SK-MEL-5 (cell line): ENCODE data around the gene SPECC1L. TPM values are rescaled to one million over a fixed set of nuclear protein-coding genes. Genes with fewer than 3 reads are reported as not detected.
A peak's percentile ranks its signal among the peaks of the same experiment; 100 is the strongest.

Experiments
- DNase-seq: peaks from one replicate; pipeline ENCODE4 v3.0.0-alpha.2; 2016; ENCODE audit warnings: low read depth, low spot score
- in situ Hi-C: cut with HindIII; loops from 2 replicates; pipeline ENCODE4 v1.10.0; 2016; ENCODE audit warnings: low sequenced_read_pairs, high pct_unique_total_duplicates, low pct_unique_long_range_greater_than_20kb
- total RNA-seq: library from RNA; depleted of rRNA; stranded (reverse); fragments of >200 nt; shearing (Covaris generic); gene quantifications from 2 replicates; pipeline ENCODE4 v1.2.3, GENCODE V29; 2014

The SPECC1L gene
- total RNA-seq, 1 experiment from 2014 or later, result 38.0 TPM

DNA sequence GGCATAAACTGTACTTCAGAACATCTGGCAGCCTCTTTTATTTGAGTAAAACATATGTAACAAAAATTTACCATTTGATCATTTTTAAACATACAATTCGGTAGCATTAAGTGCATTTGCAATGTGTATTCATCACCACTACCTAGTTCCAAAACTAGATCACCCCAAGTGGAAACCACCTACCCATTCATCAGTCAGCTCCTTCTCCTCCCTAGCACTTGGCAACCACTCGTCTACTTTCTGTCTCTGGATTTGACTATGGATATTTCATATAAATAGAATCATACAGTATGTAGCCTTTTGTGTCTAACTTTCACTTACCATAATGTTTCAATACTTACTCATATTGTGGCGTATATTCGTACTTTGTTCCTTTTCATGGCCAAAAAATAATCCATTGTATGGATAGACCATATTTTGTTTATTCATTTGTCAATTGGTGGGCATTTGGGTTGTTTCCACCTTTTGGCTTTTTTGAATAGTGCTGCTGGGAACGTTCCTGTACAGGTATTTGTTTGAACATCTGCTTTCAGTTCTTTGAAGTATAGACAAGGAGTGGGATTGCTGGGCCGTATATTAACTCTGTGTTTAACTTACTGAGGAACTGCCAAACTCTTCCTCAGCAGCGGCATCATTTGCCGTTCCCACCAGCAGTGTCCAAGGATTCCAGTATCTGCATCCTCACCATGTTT is 129.5 kb downstream of the SPECC1L start:
- in situ Hi-C loops, result no loop called here
- DNase-seq, result no peak

DNA sequence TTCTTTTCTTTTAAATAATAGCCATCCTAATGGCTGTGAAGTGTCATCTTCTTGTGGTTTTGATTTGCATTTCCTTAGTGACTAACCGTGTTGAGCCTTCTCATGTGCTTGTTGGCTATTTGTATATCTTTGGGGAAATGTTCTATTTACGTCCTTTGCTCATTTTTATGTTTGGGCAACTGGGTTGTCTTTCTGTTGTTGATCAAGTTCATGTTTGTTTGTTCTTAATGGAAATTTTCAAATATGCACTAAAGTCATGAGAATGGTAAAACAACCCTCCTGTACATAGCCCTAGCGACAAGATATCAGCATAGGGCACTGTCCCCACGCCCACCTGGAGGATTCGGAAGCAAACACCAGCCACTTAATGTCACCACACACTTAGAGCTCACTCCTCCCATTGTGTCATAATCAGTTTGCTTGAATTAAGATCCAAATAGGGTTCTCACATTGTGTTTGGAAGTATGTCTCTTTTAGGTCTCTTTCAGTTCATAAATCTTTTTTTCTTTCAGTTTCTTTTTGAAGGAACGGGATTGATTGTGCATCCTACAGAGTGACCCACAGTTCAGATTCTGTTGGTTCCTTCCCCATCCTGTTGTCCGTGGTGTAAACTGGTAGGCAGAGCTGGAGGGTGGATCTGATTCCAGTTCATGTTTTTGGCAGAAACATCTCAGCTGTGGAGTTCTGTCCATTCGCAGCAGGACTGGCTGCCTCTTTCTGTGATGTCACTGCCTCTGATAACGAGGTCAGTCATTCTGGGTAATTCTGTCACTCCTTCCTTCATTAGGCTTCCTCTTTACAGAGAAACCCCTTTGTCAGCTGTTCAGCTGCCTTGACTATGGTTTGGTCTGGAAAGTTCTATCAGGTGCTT is 130.3 kb downstream of the SPECC1L start:
- DNase-seq, result no peak
- in situ Hi-C loops, result no loop called here

DNA sequence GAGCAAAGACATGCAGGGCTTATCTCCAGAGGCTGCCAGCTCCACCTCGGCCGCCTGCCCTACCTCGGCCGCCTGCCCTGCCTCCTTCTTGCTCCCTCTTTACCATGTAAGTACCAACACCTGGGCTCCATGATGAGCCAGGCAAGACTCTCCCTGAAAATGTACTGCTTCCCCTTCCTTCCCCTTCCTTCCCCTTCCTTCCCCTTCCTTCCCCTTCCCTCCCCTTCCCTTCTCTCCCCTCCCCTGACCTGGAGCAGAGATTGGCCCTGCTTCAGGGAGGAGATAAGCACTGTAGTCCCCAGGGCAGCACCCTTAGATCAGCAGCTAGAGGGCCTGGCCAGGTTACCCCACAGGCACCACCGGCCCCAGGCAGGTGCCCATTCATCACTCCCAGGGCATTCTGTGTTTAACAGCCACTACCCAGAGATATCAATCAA is 131.3 kb downstream of the SPECC1L start:
- in situ Hi-C loops, result no loop called here
- DNase-seq, result no peak

DNA sequence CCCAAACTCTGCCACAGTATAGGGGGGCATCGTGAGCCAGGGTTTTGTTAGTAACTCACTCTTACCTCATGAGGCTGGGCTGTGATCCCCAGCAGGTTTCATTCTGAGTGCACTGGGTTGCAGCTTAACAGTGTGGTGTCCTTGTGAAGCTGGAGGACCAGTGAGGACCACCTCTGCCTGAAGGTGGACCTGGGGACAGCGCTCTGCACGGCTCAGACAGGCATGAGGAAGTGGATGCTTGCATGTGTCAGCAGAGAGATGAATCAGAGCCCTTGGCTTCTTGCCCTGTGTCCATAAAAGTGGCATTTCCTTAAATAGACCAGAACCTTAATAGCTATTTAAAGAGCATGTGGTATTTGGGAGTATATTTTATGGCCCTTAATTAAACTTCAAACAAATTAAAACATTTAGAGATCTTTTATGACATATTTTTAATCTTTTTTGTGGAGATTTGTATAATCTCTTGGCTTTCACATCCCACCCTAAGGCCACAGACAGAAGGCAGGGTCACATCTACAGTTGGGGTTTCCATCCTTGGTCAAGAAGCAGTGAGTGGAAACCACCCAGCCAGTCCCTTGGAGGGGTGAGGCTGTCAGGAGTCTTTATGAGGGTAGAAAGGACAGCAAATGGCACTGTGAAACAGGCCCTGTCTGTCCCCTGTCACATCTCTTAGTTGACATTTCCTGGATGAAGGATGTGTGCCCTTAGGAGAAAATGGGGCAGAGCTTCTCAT is 132.0 kb downstream of the SPECC1L start:
- in situ Hi-C loops, result no loop called here
- DNase-seq, result peak; percentile 49

DNA sequence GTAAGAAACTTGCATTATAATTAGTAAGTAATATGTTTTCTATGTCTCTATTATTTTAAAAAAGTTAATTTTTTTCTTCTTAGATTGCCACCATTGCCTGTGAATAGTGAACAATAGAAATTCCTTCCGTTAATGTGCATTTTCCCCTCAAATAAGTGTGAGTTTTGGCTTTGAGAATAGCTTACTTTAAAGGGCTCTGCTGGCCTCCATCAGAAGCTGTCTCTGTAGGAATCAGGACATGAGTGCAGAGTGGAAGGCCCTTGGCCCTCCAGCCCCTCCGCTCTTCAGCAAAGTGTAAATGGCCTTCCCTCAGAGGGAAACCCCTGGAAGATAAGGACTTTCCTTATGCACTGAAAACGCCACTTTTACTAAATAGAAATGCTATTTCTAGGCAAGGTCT is 132.7 kb downstream of the SPECC1L start:
- no peak for DNase-seq
- in situ Hi-C loops, result no loop called here

DNA sequence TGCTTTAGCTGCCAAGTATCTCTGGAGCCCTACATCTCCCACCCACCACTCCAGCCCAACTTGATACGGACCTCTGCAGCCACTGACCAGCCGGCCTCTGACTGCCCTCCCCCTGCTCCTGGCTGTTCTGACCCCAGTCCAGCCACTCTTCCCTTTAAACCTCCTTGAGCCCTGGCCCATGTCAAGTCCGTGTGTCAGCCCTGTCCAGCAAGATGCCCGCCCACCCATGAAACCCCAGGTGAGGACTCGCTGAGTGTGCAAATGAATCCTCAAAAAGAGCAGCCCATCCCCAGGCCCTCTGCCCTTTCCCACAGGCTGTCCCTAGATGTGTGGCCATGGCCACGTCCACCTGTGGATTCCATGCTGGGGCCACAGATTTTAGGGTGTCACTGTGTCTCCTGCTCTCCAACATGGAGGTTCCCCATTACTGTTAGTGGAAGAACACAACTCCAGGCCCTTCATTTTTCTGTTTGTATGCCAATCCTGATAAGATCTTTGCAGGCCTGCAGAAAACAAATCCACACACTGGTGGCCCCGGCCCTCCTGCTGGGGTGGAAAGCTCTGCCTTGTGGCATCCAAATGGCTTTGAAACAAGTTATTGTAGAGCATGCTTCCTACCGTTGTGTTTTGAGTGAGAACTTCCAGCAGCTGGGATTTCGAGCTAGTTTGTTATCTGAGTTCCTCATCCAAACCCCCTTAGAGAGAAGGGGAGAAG is 134.1 kb downstream of the SPECC1L start:
- DNase-seq, result no peak
- in situ Hi-C loops, result no loop called here

DNA sequence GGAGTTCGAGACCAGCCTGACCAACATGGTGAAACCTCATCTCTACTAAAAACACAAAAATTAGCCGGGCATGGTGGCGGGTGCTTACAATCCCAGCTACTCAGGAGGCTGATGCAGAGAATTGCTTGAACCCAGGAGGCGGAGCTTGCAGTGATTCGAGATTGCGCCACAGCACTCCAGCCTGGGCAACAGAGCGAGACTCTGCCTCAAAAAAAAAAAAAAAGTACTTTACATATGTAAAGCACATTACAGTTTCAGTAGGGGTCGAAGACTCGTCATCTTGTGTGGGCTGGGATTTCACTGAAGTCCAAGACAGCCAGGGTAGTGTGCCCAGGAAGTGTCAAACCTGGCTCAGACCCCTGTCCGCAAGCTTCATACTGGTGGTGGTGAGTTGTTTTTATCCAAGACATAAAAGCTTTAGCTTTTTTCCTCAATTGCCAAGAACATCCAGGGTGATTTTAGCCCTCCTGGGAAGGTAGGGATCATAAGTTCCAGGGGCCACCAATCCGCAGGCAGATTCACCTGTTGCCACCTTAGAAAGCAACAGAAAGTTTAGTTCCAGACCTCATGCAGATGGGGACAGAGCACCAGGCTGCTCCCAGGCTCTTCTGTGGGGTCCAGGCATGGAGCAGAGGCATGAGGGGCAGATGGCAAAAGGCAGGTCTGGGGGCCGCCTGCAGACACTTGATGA is 135.1 kb downstream of the SPECC1L start:
- no peak for DNase-seq
- in situ Hi-C loops, result no loop called here

DNA sequence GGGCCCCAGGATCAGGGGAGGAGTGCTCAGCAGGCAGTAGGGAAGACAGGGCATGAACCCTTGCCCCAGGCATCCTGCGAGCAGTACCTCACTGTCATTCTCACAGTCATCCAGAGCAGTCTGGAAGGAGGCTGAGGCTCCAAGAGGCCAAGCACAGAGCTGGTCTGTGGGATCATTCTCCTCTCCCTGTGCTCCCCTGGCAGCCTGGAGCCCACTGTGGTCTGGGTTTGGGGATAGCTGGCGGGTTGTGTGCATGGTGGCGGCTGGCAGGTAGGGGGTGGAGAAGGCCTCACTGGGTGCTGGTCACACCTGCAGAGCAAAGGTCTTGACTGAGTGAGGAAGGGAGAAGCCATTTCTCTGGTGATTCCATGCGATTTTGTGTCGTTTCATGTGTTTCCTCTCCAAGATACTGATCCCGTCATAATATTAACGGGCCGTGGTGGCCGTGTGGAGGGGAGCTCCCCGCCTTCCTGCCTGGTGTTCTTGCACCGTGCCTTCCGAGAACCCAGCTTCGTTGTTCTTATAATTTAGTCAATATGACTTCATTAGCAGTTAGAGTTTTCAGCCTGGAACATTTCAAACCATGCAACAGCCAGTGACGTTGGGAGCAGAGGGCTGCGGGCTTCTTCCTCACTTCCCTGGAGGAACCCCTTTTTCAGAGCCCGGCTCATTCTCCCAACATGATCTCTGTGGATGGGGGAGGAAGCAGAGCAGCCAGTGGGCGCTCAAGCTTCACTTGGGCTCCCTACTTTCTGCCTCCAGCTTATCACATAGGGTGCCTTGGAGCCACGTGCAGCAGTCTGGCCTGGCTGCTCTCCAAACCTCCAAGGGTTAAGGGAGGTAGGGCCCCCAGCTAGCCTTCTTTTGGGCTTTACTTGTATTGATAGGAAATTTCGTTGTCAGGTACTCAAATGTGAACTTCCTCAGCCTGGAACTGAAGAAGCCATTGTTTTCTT is 136.0 kb downstream of the SPECC1L start:
- in situ Hi-C loops, result no loop called here
- DNase-seq, result no peak

DNA sequence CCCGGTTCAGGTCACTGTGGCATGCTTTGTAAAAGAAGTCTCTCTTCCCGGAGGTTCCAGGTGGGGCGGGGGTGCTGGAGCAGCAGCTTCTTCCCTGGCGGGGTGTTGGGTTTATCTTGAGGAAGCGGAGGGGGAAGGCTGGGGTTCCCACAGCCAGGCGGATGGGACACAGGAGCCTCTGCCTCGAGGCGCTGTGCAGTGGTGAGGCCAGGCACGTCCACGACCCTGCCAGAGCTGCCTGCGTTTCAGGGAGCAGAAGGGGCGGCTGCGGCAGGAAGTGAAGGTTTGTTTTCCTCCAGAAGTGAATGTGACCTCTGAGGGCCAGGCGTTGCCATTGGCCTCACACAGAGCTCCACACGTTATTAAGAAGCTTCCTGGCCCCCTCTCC is 136.6 kb downstream of the SPECC1L start:
- no peak for DNase-seq
- in situ Hi-C loops, result no loop called here

DNA sequence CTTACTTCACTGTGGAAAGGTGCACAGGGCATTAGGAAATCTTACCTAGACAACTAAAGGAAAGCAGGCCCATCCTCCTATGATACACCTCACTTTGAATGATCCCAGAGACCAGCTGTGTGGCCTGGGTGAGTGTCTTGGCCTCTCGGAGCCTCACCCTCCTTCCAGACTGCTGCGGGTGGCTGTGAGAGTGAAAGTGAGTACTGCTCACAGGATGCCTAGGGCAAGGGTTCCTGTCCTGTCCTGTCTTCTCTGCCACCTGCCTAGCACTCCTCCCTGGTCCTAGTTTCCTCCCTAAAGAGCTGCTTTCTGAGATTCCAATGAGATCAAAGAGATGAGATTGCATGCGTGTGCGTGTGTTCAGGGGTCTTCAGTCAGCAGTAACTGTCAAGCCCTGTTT is 137.3 kb downstream of the SPECC1L start:
- in situ Hi-C loops, result no loop called here
- DNase-seq, result no peak

DNA sequence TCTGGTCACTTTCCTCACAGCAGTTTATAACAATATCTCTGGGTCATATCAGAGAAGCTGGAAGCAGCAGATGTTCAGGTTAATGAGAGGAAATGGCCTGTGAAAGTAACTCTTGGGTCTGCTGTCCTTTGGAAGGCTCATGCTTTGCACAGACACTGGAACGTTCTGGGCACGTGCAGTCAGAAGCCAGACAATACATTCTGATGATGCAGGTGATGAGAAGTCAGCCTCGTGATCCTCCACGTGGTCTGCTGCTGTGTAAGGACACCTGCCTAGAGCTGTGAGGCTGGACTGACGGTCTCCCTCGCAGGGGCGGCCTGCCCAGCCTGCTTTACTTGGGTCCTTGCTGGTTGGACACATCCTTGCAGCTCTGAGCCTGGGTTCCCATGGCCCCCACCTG is 138.0 kb downstream of the SPECC1L start:
- in situ Hi-C loops, result no loop called here
- DNase-seq, result no peak

DNA sequence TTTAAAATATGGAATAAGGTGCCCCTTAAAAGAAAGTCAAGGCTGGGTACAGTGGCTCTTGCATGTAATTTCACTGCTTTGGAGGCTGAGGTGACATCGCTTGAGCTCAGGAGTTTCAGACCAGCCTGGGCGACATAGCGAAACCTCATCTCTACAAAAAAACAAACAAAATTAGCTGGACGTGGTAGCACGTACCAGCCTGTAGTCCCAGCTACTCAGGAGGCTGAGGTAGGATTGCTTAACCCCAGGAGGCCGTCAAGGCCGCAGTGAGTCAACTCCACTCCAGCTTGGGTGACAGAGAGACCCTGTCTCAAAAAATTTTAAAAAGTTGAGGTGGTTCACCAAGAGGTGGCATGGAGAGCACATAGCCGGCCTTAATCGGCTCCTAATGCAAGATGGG is 139.1 kb downstream of the SPECC1L start:
- in situ Hi-C loops, result no loop called here
- DNase-seq, result no peak

DNA sequence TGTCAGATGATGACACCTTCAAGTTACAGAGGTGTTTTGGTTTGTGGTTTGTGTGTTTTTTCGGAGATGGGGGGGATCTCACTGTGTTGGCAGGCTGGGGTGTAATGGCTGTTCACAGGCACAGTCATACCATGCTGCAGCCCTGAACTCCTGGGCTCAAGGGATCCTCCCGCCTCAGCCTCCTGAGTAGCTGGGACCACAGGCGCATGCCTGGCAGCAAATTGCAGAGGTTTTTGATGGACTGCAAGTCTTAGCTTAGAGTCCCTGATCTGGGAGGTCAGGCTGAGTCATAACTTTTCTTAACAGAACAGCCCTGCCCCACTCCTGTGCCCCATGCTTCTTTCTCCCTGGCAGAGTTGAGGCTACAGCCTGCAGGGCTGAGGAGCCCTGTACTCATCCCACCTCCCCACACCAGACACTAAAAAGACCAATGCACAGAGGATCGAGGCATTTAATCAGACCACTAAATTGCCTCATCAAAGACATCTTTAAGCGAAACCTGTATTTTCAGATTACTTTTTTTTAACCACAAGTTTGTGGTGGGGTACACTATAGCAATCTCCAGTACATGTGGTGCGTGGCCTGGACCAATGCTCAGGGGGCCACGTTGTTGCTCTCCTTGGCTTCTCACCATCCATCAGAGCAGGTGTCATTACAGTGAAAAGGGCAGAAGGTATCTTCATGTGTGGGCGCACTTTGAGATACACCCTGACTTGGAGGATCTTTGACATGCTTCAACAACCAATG is 139.7 kb downstream of the SPECC1L start:
- in situ Hi-C loops, result no loop called here
- DNase-seq, result no peak

DNA sequence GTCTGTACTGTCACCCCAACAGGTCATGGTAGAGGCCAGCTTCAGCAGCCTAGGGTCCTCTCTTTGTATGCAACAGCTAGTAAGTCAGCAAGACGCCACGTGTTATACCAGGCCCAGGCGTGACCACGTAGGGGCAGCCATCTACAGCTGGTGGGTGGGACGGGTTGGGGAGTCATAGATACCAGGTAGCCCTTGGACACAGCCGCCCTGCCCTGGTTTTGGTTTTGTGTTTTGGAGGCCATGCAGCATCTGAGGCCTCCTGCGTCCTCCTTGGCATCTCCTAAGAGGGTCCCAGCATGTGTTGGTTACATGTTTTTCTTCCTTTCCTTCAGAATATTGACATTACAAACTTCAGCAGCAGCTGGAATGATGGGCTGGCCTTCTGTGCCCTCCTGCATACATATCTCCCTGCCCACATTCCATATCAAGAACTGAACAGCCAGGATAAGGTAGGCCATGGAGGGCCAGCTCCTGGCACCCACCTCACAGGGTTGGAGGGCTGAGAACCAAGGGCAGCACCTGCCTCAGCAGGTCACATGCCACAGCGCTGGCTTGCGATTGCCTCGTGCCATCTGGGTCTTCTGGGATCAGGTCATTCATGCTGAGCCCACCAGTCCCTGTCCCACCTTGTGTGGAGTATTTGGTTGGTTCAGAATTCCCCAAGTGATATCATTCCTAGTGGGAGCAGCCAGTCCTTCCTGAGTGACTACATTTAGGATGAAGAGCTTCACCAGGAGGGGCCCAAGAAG is 140.8 kb downstream of the SPECC1L start:
- in situ Hi-C loops, result no loop called here
- no peak for DNase-seq

DNA sequence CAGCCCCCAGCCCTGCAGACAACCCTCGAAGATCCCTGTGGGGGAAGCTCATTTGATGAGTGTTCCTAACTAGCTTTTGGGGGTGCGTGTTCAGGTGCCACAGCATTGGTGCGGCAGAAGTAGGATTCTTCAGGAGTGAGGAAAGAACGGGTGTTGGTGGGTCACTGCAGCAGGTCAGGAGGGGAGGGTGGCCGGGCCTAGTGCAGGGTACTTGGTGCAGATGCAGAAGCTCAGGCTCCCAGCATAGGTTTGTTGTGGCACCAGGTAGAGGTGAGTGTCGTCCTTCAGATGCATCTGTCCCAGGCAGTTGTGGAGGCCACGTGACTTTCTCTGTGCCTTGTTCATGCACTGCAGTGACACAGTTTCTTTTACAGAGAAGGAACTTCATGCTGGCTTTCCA is 141.6 kb downstream of the SPECC1L start:
- in situ Hi-C loops, result no loop called here
- DNase-seq, result no peak
